ENCODE results near the gene AMY2B.
"Not testable (repeated sequence)": the region's sequence is repeated elsewhere in the genome, so short reads cannot be mapped to it uniquely, and the experiment has no call there.

The AMY2B gene

GRCh38 chr1:103602740-103603139 lies 31.4 kb downstream of the AMY2B start:
- not testable (repeated sequence) for H3K79me1 ChIP-seq (replicated peaks; ENCODE audit: low read length, poor library complexity, severe bottlenecking); H3K23ac ChIP-seq (ENCODE audit: low read length in 2 of 2); H3K36me3 ChIP-seq (ENCODE audit: control insufficient read depth in 1 of 2, insufficient read depth in 2 of 2, low read depth in 1 of 2, low read length in 2 of 2); H3K4me2 ChIP-seq (ENCODE audit: low read length, poor library complexity, severe bottlenecking); H3K14ac ChIP-seq (ENCODE audit: low read length in 2 of 2); H2BK5ac ChIP-seq (ENCODE audit: low read depth, low read length, poor library complexity, severe bottlenecking); H2BK120ac ChIP-seq (ENCODE audit: low read depth, low read length); H3K4ac ChIP-seq (ENCODE audit: low read depth in 1 of 2, low read length in 2 of 2); H3K9me3 ChIP-seq (ENCODE audit: control insufficient read depth, low read length); H2AFZ ChIP-seq (ENCODE audit: low read depth, low read length); H4K8ac ChIP-seq (ENCODE audit: low read length); H2AK5ac ChIP-seq (ENCODE audit: low read length, severe bottlenecking); H2BK12ac ChIP-seq (ENCODE audit: low read length in 2 of 2); H2BK15ac ChIP-seq (ENCODE audit: low read depth, poor library complexity, severe bottlenecking); H3K4me3 ChIP-seq (ENCODE audit: insufficient read depth in 1 of 2, low read depth in 1 of 2, low read length in 2 of 2); H3K27me3 ChIP-seq (ENCODE audit: control insufficient read depth in 1 of 2, insufficient read depth in 1 of 2, low read length in 2 of 2); H3K4me1 ChIP-seq (ENCODE audit: control insufficient read depth, insufficient read depth, low read depth, low read length); H3K27ac ChIP-seq (ENCODE audit: low read length, poor library complexity, severe bottlenecking); H4K91ac ChIP-seq (ENCODE audit: low read length); H3K18ac ChIP-seq (ENCODE audit: low read depth in 1 of 2, low read length in 2 of 2); DNase-seq; H3K9ac ChIP-seq (ENCODE audit: low read length)
- WGBS, result no CpG with 5 or more reads among the region's 3 CpGs

GRCh38 chr1:103616362-103616761 lies 45.0 kb downstream of the AMY2B start:
- DNase-seq, result no peak
- no peaks in the 10 kb centered on the region for H3K79me1 ChIP-seq (replicated peaks; ENCODE audit: low read length, poor library complexity, severe bottlenecking)
- H3K9ac ChIP-seq (ENCODE audit: low read length), result no peak overlapping the region
- no peak overlapping the region for H3K14ac ChIP-seq (ENCODE audit: low read length in 2 of 2)
- no peaks in the 10 kb centered on the region for H3K36me3 ChIP-seq (ENCODE audit: control insufficient read depth in 1 of 2, insufficient read depth in 2 of 2, low read depth in 1 of 2, low read length in 2 of 2)
- no peak overlapping the region for H3K4me2 ChIP-seq (ENCODE audit: low read length, poor library complexity, severe bottlenecking)
- no peak overlapping the region for H2BK5ac ChIP-seq (ENCODE audit: low read depth, low read length, poor library complexity, severe bottlenecking)
- H3K27ac ChIP-seq (ENCODE audit: low read length, poor library complexity, severe bottlenecking), result no peak overlapping the region
- H4K91ac ChIP-seq (ENCODE audit: low read length), result no peak overlapping the region
- WGBS, result 85% methylated on average over 2 of the region's 2 CpGs
- no peak overlapping the region for H2AK5ac ChIP-seq (ENCODE audit: low read length, severe bottlenecking)
- no peak overlapping the region for H4K8ac ChIP-seq (ENCODE audit: low read length)
- H2BK120ac ChIP-seq (ENCODE audit: low read depth, low read length), result no peak overlapping the region
- H2BK12ac ChIP-seq (ENCODE audit: low read length in 2 of 2), result no peak overlapping the region
- no peak overlapping the region for H3K18ac ChIP-seq (ENCODE audit: low read depth in 1 of 2, low read length in 2 of 2)
- H3K4ac ChIP-seq (ENCODE audit: low read depth in 1 of 2, low read length in 2 of 2), result no peak overlapping the region
- H3K27me3 ChIP-seq (ENCODE audit: control insufficient read depth in 1 of 2, insufficient read depth in 1 of 2, low read length in 2 of 2), result no peaks in the 10 kb centered on the region
- no peaks in the 10 kb centered on the region for H3K9me3 ChIP-seq (ENCODE audit: control insufficient read depth, low read length)
- no peak overlapping the region for H3K4me3 ChIP-seq (ENCODE audit: insufficient read depth in 1 of 2, low read depth in 1 of 2, low read length in 2 of 2)
- no peak overlapping the region for H2AFZ ChIP-seq (ENCODE audit: low read depth, low read length)
- H2BK15ac ChIP-seq (ENCODE audit: low read depth, poor library complexity, severe bottlenecking), result no peak overlapping the region
- H3K23ac ChIP-seq (ENCODE audit: low read length in 2 of 2), result no peak overlapping the region
- H3K4me1 ChIP-seq (ENCODE audit: control insufficient read depth, insufficient read depth, low read depth, low read length), result no peaks in the 10 kb centered on the region

GRCh38 chr1:103616994-103617477 lies 45.6 kb downstream of the AMY2B start, which contains the start of gene AMY2A:
AMY2A (plus strand) TSS chr1:103617427; CDS start chr1:103617441, 14 bp downstream.
- not testable (repeated sequence) for H2BK120ac ChIP-seq (ENCODE audit: low read depth, low read length); H3K4ac ChIP-seq (ENCODE audit: low read depth in 1 of 2, low read length in 2 of 2); H3K18ac ChIP-seq (ENCODE audit: low read depth in 1 of 2, low read length in 2 of 2); H3K27ac ChIP-seq (ENCODE audit: low read length, poor library complexity, severe bottlenecking); H2BK15ac ChIP-seq (ENCODE audit: low read depth, poor library complexity, severe bottlenecking); H3K23ac ChIP-seq (ENCODE audit: low read length in 2 of 2); H4K91ac ChIP-seq (ENCODE audit: low read length); H2AK5ac ChIP-seq (ENCODE audit: low read length, severe bottlenecking); H3K4me1 ChIP-seq (ENCODE audit: control insufficient read depth, insufficient read depth, low read depth, low read length); DNase-seq; H2BK5ac ChIP-seq (ENCODE audit: low read depth, low read length, poor library complexity, severe bottlenecking); H3K9ac ChIP-seq (ENCODE audit: low read length); H3K14ac ChIP-seq (ENCODE audit: low read length in 2 of 2); H4K8ac ChIP-seq (ENCODE audit: low read length); H2BK12ac ChIP-seq (ENCODE audit: low read length in 2 of 2); H3K79me1 ChIP-seq (replicated peaks; ENCODE audit: low read length, poor library complexity, severe bottlenecking); H3K36me3 ChIP-seq (ENCODE audit: control insufficient read depth in 1 of 2, insufficient read depth in 2 of 2, low read depth in 1 of 2, low read length in 2 of 2); H2AFZ ChIP-seq (ENCODE audit: low read depth, low read length); H3K9me3 ChIP-seq (ENCODE audit: control insufficient read depth, low read length); H3K27me3 ChIP-seq (ENCODE audit: control insufficient read depth in 1 of 2, insufficient read depth in 1 of 2, low read length in 2 of 2); H3K4me2 ChIP-seq (ENCODE audit: low read length, poor library complexity, severe bottlenecking); H3K4me3 ChIP-seq (ENCODE audit: insufficient read depth in 1 of 2, low read depth in 1 of 2, low read length in 2 of 2)
- WGBS, result 40% methylated on average over 1 of the region's 3 CpGs

- H3K9me3 ChIP-seq (ENCODE audit: control insufficient read depth, low read length); H3K4ac ChIP-seq (ENCODE audit: low read depth in 1 of 2, low read length in 2 of 2); H2AFZ ChIP-seq (ENCODE audit: low read depth, low read length); H3K9ac ChIP-seq (ENCODE audit: low read length); H2BK12ac ChIP-seq (ENCODE audit: low read length in 2 of 2); H2BK15ac ChIP-seq (ENCODE audit: low read depth, poor library complexity, severe bottlenecking); H3K27ac ChIP-seq (ENCODE audit: low read length, poor library complexity, severe bottlenecking); H3K4me1 ChIP-seq (ENCODE audit: control insufficient read depth, insufficient read depth, low read depth, low read length); H3K14ac ChIP-seq (ENCODE audit: low read length in 2 of 2); H3K79me1 ChIP-seq (replicated peaks; ENCODE audit: low read length, poor library complexity, severe bottlenecking); H3K27me3 ChIP-seq (ENCODE audit: control insufficient read depth in 1 of 2, insufficient read depth in 1 of 2, low read length in 2 of 2); H4K8ac ChIP-seq (ENCODE audit: low read length); H3K18ac ChIP-seq (ENCODE audit: low read depth in 1 of 2, low read length in 2 of 2); H3K36me3 ChIP-seq (ENCODE audit: control insufficient read depth in 1 of 2, insufficient read depth in 2 of 2, low read depth in 1 of 2, low read length in 2 of 2); H3K4me3 ChIP-seq (ENCODE audit: insufficient read depth in 1 of 2, low read depth in 1 of 2, low read length in 2 of 2); H3K4me2 ChIP-seq (ENCODE audit: low read length, poor library complexity, severe bottlenecking); H3K23ac ChIP-seq (ENCODE audit: low read length in 2 of 2); H2BK120ac ChIP-seq (ENCODE audit: low read depth, low read length); H2BK5ac ChIP-seq (ENCODE audit: low read depth, low read length, poor library complexity, severe bottlenecking); DNase-seq; H4K91ac ChIP-seq (ENCODE audit: low read length); H2AK5ac ChIP-seq (ENCODE audit: low read length, severe bottlenecking): not testable (repeated sequence)
- WGBS, result no CpG with 5 or more reads among the region's 4 CpGs
These were observed 56.0 kb downstream of the AMY2B start for GRCh38 chr1:103627436-103627835.

Measured in mesenchymal stem cell (in vitro differentiated cells and primary cell).